Measurements from ENCODE around the gene PADI4.

GRCh38 chr1:17330856-17331255, 22.9 kb downstream of the PADI4 start:
- no peak for TF ChIP-seq CTCF (conservative IDR thresholded peaks at IDR 0.05 in 1 of 2, IDR thresholded peaks at IDR 0.05 in 1 of 2; ENCODE audit: low read depth in 1 of 2, low read length in 2 of 2)
- no peak for TF ChIP-seq EZH2 (IDR thresholded peaks at IDR 0.05; ENCODE audit: low read length, missing control alignments)

Data from fibroblast of lung (primary cell).